ENCODE measurements around the gene SCN2B. TPM values are rescaled to one million over a fixed set of nuclear protein-coding genes. Genes with fewer than 3 reads are reported as not detected.

Gene SCN2B
- total and polyA plus RNA-seq, 10 of the 15 experiments (the other 5 are each of a cell fraction or from before 2014, with no cell fraction given) = 0.01 TPM; not detected in 9

- no peak for ATAC-seq
- CTCF ChIA-PET = interaction anchor here (0.8 to 1.5 kb wide), 5 partner anchors 8 to 33 kb away, joined by 3 to 5 read pairs (median 4); partner anchors contain the start of gene MPZL3
Observed at GRCh38 chr11:118219244-118219643, 42.8 kb upstream of the SCN2B start.

GRCh38 chr11:118217575-118217974, 41.1 kb upstream of the SCN2B start:
- ChIA-PET CTCF (interaction anchor here (1.3 to 6.9 kb wide), 5 partner anchors 9 to 78 kb away, joined by 4 to 62 read pairs (median 4); no protein-coding TSS in a partner anchor), RAD21 (ENCODE audit: unreplicated experiment) (interaction anchor here (1.2 to 1.8 kb wide), 2 partner anchors 23 to 78 kb away, joined by 3 to 6 read pairs; no protein-coding TSS in a partner anchor), POLR2A (interaction anchor here (2.0 kb wide), 1 partner anchor 34 kb away, joined by 6 read pairs; the partner anchor contains the start of gene MPZL3), SMC1A (ENCODE audit: uncharacterized antibody, unreplicated experiment) (interaction anchor here (2.2 to 5.8 kb wide), 4 partner anchors 8 to 27 kb away, joined by 5 to 80 read pairs (median 56); partner anchors contain the start of gene JAML)
- H3K4me1 ChIP-seq (ENCODE audit: control insufficient read depth, insufficient read depth, low read length) = peaks cover 36% of the 10 kb centered on the region
- H3K4me3 ChIP-seq = 0 out of 2 replicates have a peak overlapping the region, but pooled peaks have one; percentile 15
- FAIRE-seq = peak; percentile 27
- H3K9ac ChIP-seq (ENCODE audit: control insufficient read depth, insufficient read depth, low read length) = no peak overlapping the region
- DNase-seq (ENCODE audit: low read depth, low spot score) = no peak
- in situ Hi-C loops (cut with MboI) (no loop called here), intact Hi-C loops (cut with micrococcal nuclease; ENCODE audit: unreplicated experiment) (loop anchor here (1.0 kb wide), 1 partner anchor 35 kb away; the partner anchor contains the start of gene MPZL3)
- H4K20me1 ChIP-seq (ENCODE audit: control insufficient read depth, insufficient read depth) = no peaks in the 10 kb centered on the region
- no peaks in the 10 kb centered on the region for H3K27me3 ChIP-seq (replicated peaks in 1 of 2; ENCODE audit: control insufficient read depth in 2 of 2, insufficient read depth in 2 of 2, low read length in 1 of 2)
- no peaks in the 10 kb centered on the region for H3K79me2 ChIP-seq (ENCODE audit: control insufficient read depth, insufficient read depth, low read length)
- WGBS (ENCODE audit: insufficient coverage, insufficient replicate concordance, low lambda C conversion rate, missing lambda C conversion rate) = 62% methylated on average over 3 of the region's 3 CpGs
- TF ChIP-seq SRF (IDR thresholded peaks at IDR 0.05; ENCODE audit: low read depth in 2 of 2, low read length in 2 of 2) (no peak), ZNF24 (IDR thresholded peaks at IDR 0.05) (peak; percentile 56; the same call in 1 of the 2 replicates)
- no peak overlapping the region for H3K27ac ChIP-seq (ENCODE audit: control insufficient read depth, insufficient read depth)
- H3K4me2 ChIP-seq (ENCODE audit: control insufficient read depth, insufficient read depth) = no peak overlapping the region; the same call in 1 of the 2 replicates
- no peaks in the 10 kb centered on the region for H3K36me3 ChIP-seq (ENCODE audit: control insufficient read depth in 2 of 2, insufficient read depth in 2 of 2, low read length in 1 of 2)
- no TSS peak for BruUV-seq (replicated peaks)
- peak; percentile 62 for ATAC-seq
- no peaks in the 10 kb centered on the region for H3K9me3 ChIP-seq (replicated peaks; ENCODE audit: control insufficient read depth, insufficient read depth, low read length)
- no peak overlapping the region for H2AFZ ChIP-seq (ENCODE audit: control insufficient read depth, low read depth, low read length)

More at GRCh38 chr11:118219244-118219643, 42.8 kb upstream of the SCN2B start:
- in situ Hi-C loops (cut with MboI) (no loop called here), intact Hi-C loops (cut with micrococcal nuclease; ENCODE audit: unreplicated experiment) (no loop called here)
- no peak for DNase-seq (ENCODE audit: low read depth, low spot score)
- TF ChIP-seq TCF7 (IDR thresholded peaks at IDR 0.05; ENCODE audit: borderline replicate concordance) (no peak), EGR1 (IDR thresholded peaks at IDR 0.05; ENCODE audit: borderline replicate concordance in 1 of 2, low read depth in 2 of 2, low read length in 2 of 2) (no peak), ZNF24 (IDR thresholded peaks at IDR 0.05) (no peak), CBFB (IDR thresholded peaks at IDR 0.05; ENCODE audit: low read depth) (no peak), ETV6 (conservative IDR thresholded peaks at IDR 0.05 in 1 of 2, IDR thresholded peaks at IDR 0.05 in 1 of 2; ENCODE audit: borderline replicate concordance in 1 of 2, low read depth in 1 of 2) (no peak), TAF1 (IDR thresholded peaks at IDR 0.05; ENCODE audit: borderline replicate concordance, low read depth, low read length) (no peak), BRCA1 (IDR thresholded peaks at IDR 0.05; ENCODE audit: low read depth, low read length) (no peak), MTA2 (IDR thresholded peaks at IDR 0.05; ENCODE audit: low read depth) (no peak), WRNIP1 (IDR thresholded peaks at IDR 0.05; ENCODE audit: borderline replicate concordance, low read depth, low read length) (no peak), PAX5 (IDR thresholded peaks at IDR 0.05; ENCODE audit: borderline replicate concordance, low read depth, low read length) (no peak), MXI1 (IDR thresholded peaks at IDR 0.05; ENCODE audit: low read depth, low read length) (no peak), HDAC6 (IDR thresholded peaks at IDR 0.05; ENCODE audit: unreplicated experiment) (no peak), GABPA (IDR thresholded peaks at IDR 0.05; ENCODE audit: low read depth) (no peak)
- no peak overlapping the region for H3K9ac ChIP-seq (ENCODE audit: control insufficient read depth, insufficient read depth, low read length)
- no peaks in the 10 kb centered on the region for H3K36me3 ChIP-seq (ENCODE audit: control insufficient read depth in 2 of 2, insufficient read depth in 2 of 2, low read length in 1 of 2)
- ChIA-PET POLR2A (interaction anchor here (1.0 kb wide), 1 partner anchor 20 kb away, joined by 4 read pairs; no protein-coding TSS in a partner anchor), SMC1A (ENCODE audit: uncharacterized antibody, unreplicated experiment) (interaction anchor here (1.0 to 1.4 kb wide), 3 partner anchors 11 to 58 kb away, joined by 3 to 4 read pairs (median 3); no protein-coding TSS in a partner anchor), RAD21 (ENCODE audit: unreplicated experiment) (interaction anchor here (1.1 kb wide), 1 partner anchor 8 kb away, joined by 3 read pairs; no protein-coding TSS in a partner anchor)
- no peaks in the 10 kb centered on the region for H3K79me2 ChIP-seq (ENCODE audit: control insufficient read depth, insufficient read depth, low read length)
- no peak overlapping the region for H3K4me3 ChIP-seq
- no peak for FAIRE-seq
- H3K9me3 ChIP-seq (replicated peaks; ENCODE audit: control insufficient read depth, insufficient read depth, low read length) = no peaks in the 10 kb centered on the region
- no peaks in the 10 kb centered on the region for H4K20me1 ChIP-seq (ENCODE audit: control insufficient read depth, insufficient read depth)
- BruUV-seq (replicated peaks) = no TSS peak
- no peak overlapping the region for H2AFZ ChIP-seq (ENCODE audit: control insufficient read depth, low read depth, low read length)
- H3K27me3 ChIP-seq (replicated peaks in 1 of 2; ENCODE audit: control insufficient read depth in 2 of 2, insufficient read depth in 2 of 2, low read length in 1 of 2) = no peaks in the 10 kb centered on the region
- no peak overlapping the region for H3K4me2 ChIP-seq (ENCODE audit: control insufficient read depth, insufficient read depth)
- H3K27ac ChIP-seq (ENCODE audit: control insufficient read depth, insufficient read depth) = no peak overlapping the region
- H3K4me1 ChIP-seq (ENCODE audit: control insufficient read depth, insufficient read depth, low read length) = peaks cover 29% of the 10 kb centered on the region
